Measurements from ENCODE around the gene SLCO3A1.

Gene SLCO3A1

DNA sequence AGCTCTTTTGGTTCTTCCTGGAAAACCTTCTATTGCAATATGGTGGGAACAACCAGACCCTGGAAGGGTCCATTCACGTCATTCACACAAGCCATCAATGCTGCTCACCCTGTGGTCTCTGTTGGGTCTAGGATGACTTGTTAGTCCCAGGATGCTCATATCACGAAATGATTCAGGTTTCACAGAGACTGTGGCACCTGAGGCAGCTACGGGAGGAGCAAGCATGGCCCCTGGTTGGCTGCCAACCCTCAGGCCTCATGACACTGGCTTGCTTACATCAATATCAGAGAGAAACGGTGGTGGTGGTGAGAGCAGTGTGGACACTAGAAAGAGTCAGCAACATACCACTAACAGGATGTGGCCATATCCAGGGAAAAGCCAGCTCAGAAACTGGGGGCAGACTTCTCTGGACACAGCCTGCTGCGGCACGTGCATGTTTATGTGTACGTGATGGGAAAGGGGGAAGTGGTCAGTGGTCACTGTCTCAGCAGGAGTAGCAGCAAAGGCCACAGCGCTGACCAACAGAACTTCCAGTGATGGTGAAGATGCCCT is 331.2 kb downstream of the SLCO3A1 start:
- TF ChIP-seq EZH2phosphoT487 (IDR thresholded peaks at IDR 0.05; ENCODE audit: low read depth): no peak
- TF ChIP-seq, protein P1, sequence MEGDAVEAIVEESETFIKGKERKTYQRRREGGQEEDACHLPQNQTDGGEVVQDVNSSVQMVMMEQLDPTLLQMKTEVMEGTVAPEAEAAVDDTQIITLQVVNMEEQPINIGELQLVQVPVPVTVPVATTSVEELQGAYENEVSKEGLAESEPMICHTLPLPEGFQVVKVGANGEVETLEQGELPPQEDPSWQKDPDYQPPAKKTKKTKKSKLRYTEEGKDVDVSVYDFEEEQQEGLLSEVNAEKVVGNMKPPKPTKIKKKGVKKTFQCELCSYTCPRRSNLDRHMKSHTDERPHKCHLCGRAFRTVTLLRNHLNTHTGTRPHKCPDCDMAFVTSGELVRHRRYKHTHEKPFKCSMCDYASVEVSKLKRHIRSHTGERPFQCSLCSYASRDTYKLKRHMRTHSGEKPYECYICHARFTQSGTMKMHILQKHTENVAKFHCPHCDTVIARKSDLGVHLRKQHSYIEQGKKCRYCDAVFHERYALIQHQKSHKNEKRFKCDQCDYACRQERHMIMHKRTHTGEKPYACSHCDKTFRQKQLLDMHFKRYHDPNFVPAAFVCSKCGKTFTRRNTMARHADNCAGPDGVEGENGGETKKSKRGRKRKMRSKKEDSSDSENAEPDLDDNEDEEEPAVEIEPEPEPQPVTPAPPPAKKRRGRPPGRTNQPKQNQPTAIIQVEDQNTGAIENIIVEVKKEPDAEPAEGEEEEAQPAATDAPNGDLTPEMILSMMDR (IDR thresholded peaks at IDR 0.05; ENCODE audit: low read depth, low read length): no peak
- no peak overlapping the region for H3K4me3 ChIP-seq (ENCODE audit: low read length)
- H3K36me3 ChIP-seq (replicated peaks; ENCODE audit: low read depth, low read length): no peaks in the 10 kb centered on the region
- no peak overlapping the region for H3K27ac ChIP-seq (ENCODE audit: low read length)
- H3K79me2 ChIP-seq (ENCODE audit: low read length): no peaks in the 10 kb centered on the region
- H3K9ac ChIP-seq (ENCODE audit: low read length): no peak overlapping the region
- H3K4me1 ChIP-seq (ENCODE audit: low read length): no peaks in the 10 kb centered on the region
- no peak overlapping the region for H3K4me2 ChIP-seq (ENCODE audit: low read length)
- H2AFZ ChIP-seq (ENCODE audit: low read depth, low read length): no peak overlapping the region
- no peaks in the 10 kb centered on the region for H3K9me3 ChIP-seq (ENCODE audit: insufficient read depth, low read length)
- no peaks in the 10 kb centered on the region for H4K20me1 ChIP-seq (ENCODE audit: insufficient read depth, low read length)
- peaks cover 18% of the 10 kb centered on the region for H3K27me3 ChIP-seq (ENCODE audit: low read depth, low read length)

DNA sequence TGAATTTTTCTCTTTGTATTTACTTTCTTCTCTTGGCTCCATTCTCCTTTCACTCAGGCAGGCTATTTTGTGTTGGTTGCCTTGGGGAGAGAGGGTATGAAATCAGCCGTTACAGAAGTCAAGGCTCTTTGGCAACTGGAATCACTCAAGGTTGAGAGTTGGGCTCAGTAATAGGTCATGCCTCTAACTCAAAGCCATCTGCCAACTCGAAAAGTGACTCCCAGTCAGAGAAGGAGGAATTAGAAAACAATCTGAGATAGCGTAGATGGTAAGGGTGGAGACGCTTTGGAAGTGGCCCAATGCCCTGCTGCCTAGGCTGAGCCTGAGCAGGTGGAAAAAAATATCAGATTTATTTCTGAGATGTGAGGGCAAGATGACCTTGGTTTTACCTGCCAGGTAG is 334.5 kb downstream of the SLCO3A1 start:
- Histone ChIP-seq H3K27me3 (ENCODE audit: low read depth, low read length) (peaks cover 38% of the 10 kb centered on the region), H3K4me3 (ENCODE audit: low read length) (no peak overlapping the region), H3K27ac (ENCODE audit: low read length) (no peak overlapping the region), H4K20me1 (ENCODE audit: insufficient read depth, low read length) (no peaks in the 10 kb centered on the region), H3K9ac (ENCODE audit: low read length) (no peak overlapping the region), H3K4me2 (ENCODE audit: low read length) (no peak overlapping the region), H2AFZ (ENCODE audit: low read depth, low read length) (no peak overlapping the region), H3K4me1 (ENCODE audit: low read length) (no peaks in the 10 kb centered on the region), H3K36me3 (replicated peaks; ENCODE audit: low read depth, low read length) (no peaks in the 10 kb centered on the region), H3K79me2 (ENCODE audit: low read length) (no peaks in the 10 kb centered on the region), H3K9me3 (ENCODE audit: insufficient read depth, low read length) (no peaks in the 10 kb centered on the region)
- TF ChIP-seq, protein P1 (IDR thresholded peaks at IDR 0.05; ENCODE audit: low read depth, low read length): no peak
- no peak for TF ChIP-seq EZH2phosphoT487 (IDR thresholded peaks at IDR 0.05; ENCODE audit: low read depth)

DNA sequence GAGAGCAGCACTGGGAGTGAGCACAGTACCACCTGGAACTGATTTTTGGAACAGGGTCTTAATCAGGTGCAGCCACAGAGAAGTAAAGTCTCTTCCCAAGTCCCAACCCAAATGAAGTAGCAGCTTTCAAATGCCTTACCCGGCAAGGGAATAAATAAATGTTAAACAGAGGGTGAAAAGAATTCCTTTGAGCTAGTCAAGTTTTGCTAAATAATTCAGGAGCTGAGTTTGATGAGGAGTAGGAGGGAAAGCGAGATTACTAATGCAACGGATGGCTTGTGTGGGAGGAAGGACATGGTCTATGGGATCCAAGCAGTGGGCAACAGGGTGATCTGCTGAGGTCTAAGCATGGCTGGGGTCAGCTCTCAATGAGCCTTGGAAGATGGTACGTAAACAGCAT is 335.7 kb downstream of the SLCO3A1 start:
- no peaks in the 10 kb centered on the region for H4K20me1 ChIP-seq (ENCODE audit: insufficient read depth, low read length)
- no peak overlapping the region for H3K4me2 ChIP-seq (ENCODE audit: low read length)
- peaks cover 26% of the 10 kb centered on the region for H3K27me3 ChIP-seq (ENCODE audit: low read depth, low read length)
- H3K9ac ChIP-seq (ENCODE audit: low read length): no peak overlapping the region
- TF ChIP-seq EZH2phosphoT487 (IDR thresholded peaks at IDR 0.05; ENCODE audit: low read depth): no peak
- TF ChIP-seq, protein P1 (IDR thresholded peaks at IDR 0.05; ENCODE audit: low read depth, low read length): no peak
- H3K9me3 ChIP-seq (ENCODE audit: insufficient read depth, low read length): no peaks in the 10 kb centered on the region
- H3K4me3 ChIP-seq (ENCODE audit: low read length): no peak overlapping the region
- H3K79me2 ChIP-seq (ENCODE audit: low read length): no peaks in the 10 kb centered on the region
- no peak overlapping the region for H3K27ac ChIP-seq (ENCODE audit: low read length)
- H3K4me1 ChIP-seq (ENCODE audit: low read length): no peaks in the 10 kb centered on the region
- no peaks in the 10 kb centered on the region for H3K36me3 ChIP-seq (replicated peaks; ENCODE audit: low read depth, low read length)
- no peak overlapping the region for H2AFZ ChIP-seq (ENCODE audit: low read depth, low read length)

DNA sequence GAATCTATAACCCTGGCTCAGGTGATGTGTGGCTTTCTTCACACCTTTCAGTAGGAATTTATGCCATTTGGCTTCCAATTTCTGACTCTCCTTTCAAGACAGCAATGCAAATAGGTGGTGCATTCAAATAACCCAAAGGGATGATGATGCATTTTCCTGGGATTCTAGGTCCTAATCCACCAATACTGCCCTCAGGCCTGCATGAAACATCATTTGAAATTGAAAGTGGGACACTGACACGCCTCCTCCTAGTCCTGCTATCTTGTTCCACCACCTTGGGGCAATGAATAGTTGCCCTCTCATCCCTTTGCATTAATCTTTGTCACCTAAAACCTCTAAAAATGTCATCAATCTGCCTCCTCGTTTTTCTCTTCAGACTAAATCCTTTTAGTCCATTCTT is 341.7 kb downstream of the SLCO3A1 start:
- no peaks in the 10 kb centered on the region for H3K9me3 ChIP-seq (ENCODE audit: insufficient read depth, low read length)
- H3K27ac ChIP-seq (ENCODE audit: low read length): no peak overlapping the region
- TF ChIP-seq, protein P1 (IDR thresholded peaks at IDR 0.05; ENCODE audit: low read depth, low read length): no peak
- TF ChIP-seq EZH2phosphoT487 (IDR thresholded peaks at IDR 0.05; ENCODE audit: low read depth): no peak

More for the DNA sequence above, 341.7 kb downstream of the SLCO3A1 start:
- Histone ChIP-seq H3K4me2 (ENCODE audit: low read length) (no peak overlapping the region), H3K36me3 (replicated peaks; ENCODE audit: low read depth, low read length) (no peaks in the 10 kb centered on the region), H3K79me2 (ENCODE audit: low read length) (no peaks in the 10 kb centered on the region), H2AFZ (ENCODE audit: low read depth, low read length) (no peak overlapping the region), H3K4me3 (ENCODE audit: low read length) (no peak overlapping the region), H3K9ac (ENCODE audit: low read length) (no peak overlapping the region), H3K4me1 (ENCODE audit: low read length) (no peaks in the 10 kb centered on the region), H4K20me1 (ENCODE audit: insufficient read depth, low read length) (no peaks in the 10 kb centered on the region), H3K27me3 (ENCODE audit: low read depth, low read length) (peaks cover 31% of the 10 kb centered on the region)
